Measurements from ENCODE around the gene PTPN11. TPM values are rescaled to one million over a fixed set of nuclear protein-coding genes. Genes with fewer than 3 reads are reported as not detected.
"Not testable (repeated sequence)": the region's sequence is repeated elsewhere in the genome, so short reads cannot be mapped to it uniquely, and the experiment has no call there.

The PTPN11 gene
- total and polyA plus RNA-seq, 12 donors = 14.4 to 129 (median 72.0) TPM

DNA sequence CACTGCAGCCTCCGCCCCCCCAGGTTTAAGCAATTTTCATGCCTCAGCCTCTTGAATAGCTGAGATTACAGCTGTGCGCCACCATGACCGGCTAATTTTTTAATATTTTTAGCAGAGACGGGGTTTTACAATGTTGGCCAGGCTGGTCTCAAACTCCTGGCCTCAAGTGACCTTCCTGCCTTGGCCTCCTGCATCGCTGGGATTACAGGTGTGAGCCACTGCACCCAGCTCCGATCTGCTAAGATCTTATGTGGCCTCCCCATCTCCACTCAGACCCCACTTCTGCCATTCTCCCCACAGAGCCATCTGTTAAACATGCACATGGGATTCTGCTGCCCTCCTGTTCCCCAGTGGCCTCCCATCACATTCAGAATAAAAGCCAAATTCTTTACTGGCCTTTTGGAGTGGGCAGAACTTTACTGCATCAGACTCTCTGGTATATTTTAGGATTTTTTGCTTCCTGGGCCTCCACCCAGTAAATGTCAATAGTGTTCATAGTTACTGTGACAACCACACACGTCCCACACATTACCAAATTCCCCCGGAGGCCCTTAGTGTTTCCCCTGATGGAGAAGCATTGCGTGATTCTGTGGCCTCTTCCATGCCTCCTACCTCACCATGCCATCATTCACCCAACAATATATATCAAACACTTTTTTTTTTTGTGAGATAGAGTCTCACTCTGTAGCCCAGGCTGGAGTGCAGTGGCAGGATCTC is 96.3 kb downstream of the PTPN11 start:
- TF ChIP-seq, protein P1, sequence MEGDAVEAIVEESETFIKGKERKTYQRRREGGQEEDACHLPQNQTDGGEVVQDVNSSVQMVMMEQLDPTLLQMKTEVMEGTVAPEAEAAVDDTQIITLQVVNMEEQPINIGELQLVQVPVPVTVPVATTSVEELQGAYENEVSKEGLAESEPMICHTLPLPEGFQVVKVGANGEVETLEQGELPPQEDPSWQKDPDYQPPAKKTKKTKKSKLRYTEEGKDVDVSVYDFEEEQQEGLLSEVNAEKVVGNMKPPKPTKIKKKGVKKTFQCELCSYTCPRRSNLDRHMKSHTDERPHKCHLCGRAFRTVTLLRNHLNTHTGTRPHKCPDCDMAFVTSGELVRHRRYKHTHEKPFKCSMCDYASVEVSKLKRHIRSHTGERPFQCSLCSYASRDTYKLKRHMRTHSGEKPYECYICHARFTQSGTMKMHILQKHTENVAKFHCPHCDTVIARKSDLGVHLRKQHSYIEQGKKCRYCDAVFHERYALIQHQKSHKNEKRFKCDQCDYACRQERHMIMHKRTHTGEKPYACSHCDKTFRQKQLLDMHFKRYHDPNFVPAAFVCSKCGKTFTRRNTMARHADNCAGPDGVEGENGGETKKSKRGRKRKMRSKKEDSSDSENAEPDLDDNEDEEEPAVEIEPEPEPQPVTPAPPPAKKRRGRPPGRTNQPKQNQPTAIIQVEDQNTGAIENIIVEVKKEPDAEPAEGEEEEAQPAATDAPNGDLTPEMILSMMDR (IDR thresholded peaks at IDR 0.05) = no peak
- TF ChIP-seq POLR2A (IDR thresholded peaks at IDR 0.05) = no peak
- 87 to 92% (median 88%) methylated on average over 9 of the region's 9 CpGs for WGBS, 4 donors
- Histone ChIP-seq H3K9me3 (replicated peaks in 1 of 3) (no peaks in the 10 kb centered on the region), H3K4me3 (no peak overlapping the region), H3K27ac (no peak overlapping the region), H3K4me1 (replicated peaks in 1 of 2) (no peaks in the 10 kb centered on the region), H3K27me3 (no peaks in the 10 kb centered on the region), H3K36me3 (replicated peaks in 1 of 2) (no peaks in the 10 kb centered on the region)
- intact Hi-C loops (cut with DNase I) = loop anchor here in 1 of 2 donors (2.0 kb wide), 1 partner anchor 40 kb away; no protein-coding TSS in a partner anchor
- no peak for DNase-seq

DNA sequence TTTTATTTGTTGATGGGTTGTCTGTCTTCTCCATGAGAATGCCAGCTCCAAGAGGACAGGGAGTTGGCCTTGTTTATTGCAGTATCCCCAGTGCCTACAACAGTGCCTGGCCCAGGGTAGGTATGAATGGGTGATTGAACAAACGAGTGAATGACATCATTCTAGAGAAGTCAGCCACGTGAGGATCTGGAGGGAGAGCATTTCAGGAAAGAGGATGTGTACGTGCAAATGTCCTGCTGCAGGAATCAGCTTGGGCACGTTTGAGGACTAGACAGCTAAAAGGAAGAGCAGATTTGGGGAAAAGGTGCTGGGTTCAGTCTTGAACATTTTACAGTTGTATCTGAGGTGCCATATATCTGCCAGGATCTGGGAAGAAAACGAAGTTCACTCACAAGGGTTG is 97.1 kb downstream of the PTPN11 start:
- H3K27ac ChIP-seq = no peak overlapping the region
- no peaks in the 10 kb centered on the region for H3K9me3 ChIP-seq (replicated peaks in 1 of 3)
- intact Hi-C loops (cut with DNase I) = loop anchor here in 1 of 2 donors (2.0 kb wide), 1 partner anchor 41 kb away; no protein-coding TSS in a partner anchor
- 67 to 74% (median 70%) methylated on average over 5 of the region's 5 CpGs for WGBS, 4 donors
- no peaks in the 10 kb centered on the region for H3K36me3 ChIP-seq (replicated peaks in 1 of 2)
- no peaks in the 10 kb centered on the region for H3K27me3 ChIP-seq
- H3K4me1 ChIP-seq (replicated peaks in 1 of 2) = no peaks in the 10 kb centered on the region
- H3K4me3 ChIP-seq = no peak overlapping the region
- DNase-seq = no peak
- TF ChIP-seq POLR2A (IDR thresholded peaks at IDR 0.05) = no peak
- TF ChIP-seq, protein P1 (IDR thresholded peaks at IDR 0.05) = no peak

DNA sequence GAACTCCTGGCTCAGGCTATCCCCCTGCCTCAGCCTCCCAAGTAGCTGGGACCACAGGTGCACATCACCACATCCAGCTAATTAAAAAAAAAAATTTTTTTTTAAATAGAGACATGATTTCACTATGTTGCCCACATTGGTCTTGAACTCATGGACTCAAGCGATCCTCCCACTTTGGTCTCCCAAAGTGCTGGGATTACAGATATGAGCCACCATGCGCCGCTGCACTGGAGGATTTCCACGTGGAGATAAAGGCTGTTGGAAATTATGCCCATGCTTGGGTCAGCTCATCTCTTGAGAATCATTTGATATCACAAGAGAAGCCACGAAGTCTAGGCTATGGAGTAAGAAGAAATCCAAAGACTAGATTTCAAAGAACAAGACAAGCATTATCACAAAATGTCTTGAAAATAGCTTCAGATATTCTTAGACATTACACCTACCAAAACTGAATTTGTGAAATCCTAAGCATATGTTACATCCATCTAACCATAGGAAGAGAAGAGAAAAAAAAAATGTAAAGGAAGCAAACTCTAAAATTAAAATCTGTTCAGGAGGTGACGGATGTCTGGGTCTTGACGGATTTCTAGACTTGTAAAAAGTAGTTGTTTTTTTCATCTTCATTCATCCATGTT is 99.1 kb downstream of the PTPN11 start:
- TF ChIP-seq, protein P1 (IDR thresholded peaks at IDR 0.05) = no peak
- TF ChIP-seq POLR2A (IDR thresholded peaks at IDR 0.05) = no peak
- H3K27ac ChIP-seq = no peak overlapping the region

DNA sequence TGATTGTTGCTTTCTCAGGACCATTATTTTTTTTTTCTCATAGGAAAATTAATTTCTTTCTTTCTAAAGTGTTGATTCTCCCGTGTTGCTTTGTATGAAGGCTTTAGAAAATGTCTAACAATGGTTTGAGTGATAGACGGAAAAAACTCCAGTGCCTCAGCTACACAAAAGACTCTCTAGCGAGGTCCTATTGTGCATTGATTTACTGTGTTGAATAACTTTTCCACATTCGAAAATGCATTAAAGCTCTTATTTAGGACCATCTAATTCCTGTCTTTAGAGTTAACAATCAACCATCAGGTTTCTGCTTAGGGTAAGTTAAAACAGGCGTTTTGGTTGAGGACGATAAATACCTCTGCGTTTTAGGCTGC is 99.6 kb downstream of the PTPN11 start:
- WGBS, 4 donors = 79 to 82% (median 81%) methylated on average over 7 of the region's 7 CpGs

More for the DNA sequence above, 99.1 kb downstream of the PTPN11 start:
- Histone ChIP-seq H3K9me3 (replicated peaks in 1 of 3) (no peaks in the 10 kb centered on the region), H3K4me1 (replicated peaks in 1 of 2) (no peaks in the 10 kb centered on the region), H3K4me3 (no peak overlapping the region), H3K36me3 (replicated peaks in 1 of 2) (no peaks in the 10 kb centered on the region), H3K27me3 (no peaks in the 10 kb centered on the region)
- DNase-seq = no peak
- 85 to 90% (median 88%) methylated on average over 7 of the region's 7 CpGs for WGBS, 4 donors
- intact Hi-C loops (cut with DNase I) = no loop called here

DNA sequence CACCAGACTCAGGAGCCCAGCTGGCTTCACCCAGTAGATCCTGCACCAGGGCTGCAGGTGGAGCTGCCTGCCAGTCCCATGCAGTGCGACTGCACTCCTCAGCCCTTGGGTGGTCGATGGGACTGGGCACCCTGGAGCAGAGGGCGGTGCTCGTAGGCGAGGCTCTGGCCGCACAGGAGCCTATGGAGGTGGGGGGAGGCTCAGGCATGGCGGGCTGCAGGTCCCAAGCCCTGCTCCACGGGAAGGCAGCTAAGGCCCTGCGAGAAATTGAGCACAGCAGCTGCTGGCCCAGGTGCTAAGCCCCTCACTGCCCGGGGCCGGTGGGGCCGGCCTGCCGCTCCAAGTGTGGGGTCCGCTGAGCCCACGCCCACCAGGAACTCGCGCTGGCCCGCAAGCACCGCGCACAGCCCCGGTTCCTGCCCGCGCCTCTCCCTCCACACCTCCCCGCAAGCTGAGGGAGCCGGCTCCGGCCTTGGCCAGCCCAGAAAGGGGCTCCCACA is 101.1 kb downstream of the PTPN11 start:
- H3K27me3 ChIP-seq; H3K4me1 ChIP-seq (replicated peaks in 1 of 2); H3K4me3 ChIP-seq; H3K27ac ChIP-seq; H3K36me3 ChIP-seq (replicated peaks in 1 of 2); H3K9me3 ChIP-seq (replicated peaks in 1 of 3); intact Hi-C loops (cut with DNase I); DNase-seq: not testable (repeated sequence)
- WGBS, 4 donors = 88 to 97% (median 96%) methylated on average over 9 to 24 of the region's 26 CpGs

More for the DNA sequence above, 99.6 kb downstream of the PTPN11 start:
- no peak for DNase-seq
- Histone ChIP-seq H3K27me3 (no peaks in the 10 kb centered on the region), H3K36me3 (replicated peaks in 1 of 2) (no peaks in the 10 kb centered on the region), H3K4me3 (no peak overlapping the region), H3K4me1 (replicated peaks in 1 of 2) (no peaks in the 10 kb centered on the region), H3K27ac (no peak overlapping the region), H3K9me3 (replicated peaks in 1 of 3) (no peaks in the 10 kb centered on the region)
- intact Hi-C loops (cut with DNase I) = no loop called here
- no peak for TF ChIP-seq POLR2A (IDR thresholded peaks at IDR 0.05)
- TF ChIP-seq, protein P1 (IDR thresholded peaks at IDR 0.05) = no peak

Measured in adrenal gland (tissue), 12 donors.